Naive B cell (primary cell): ENCODE results near the gene HERPUD1. TPM values are rescaled to one million over a fixed set of nuclear protein-coding genes. Genes with fewer than 3 reads are reported as not detected.

Experiments
- polyA plus RNA-seq, 6 donors: library from polyadenylated mRNA; unstranded; fragments of 300-500 nt; fragmentation: Illumina TruSeq; gene quantifications; one replicate each; pipeline ENCODE4 v1.2.3, GENCODE V29; 2021; ENCODE audit warnings: low read depth in 6 of 6

The HERPUD1 gene
- polyA plus RNA-seq, 6 donors from 2014 or later: 235 to 1,138 (median 264) TPM

Other genes with a start within 250 kb of the HERPUD1 start
- gene MT1X, start 249.7 kb upstream of the HERPUD1 start, polyA plus RNA-seq: 1 to 10 TPM in 5 of 6 donors, not detected in 1; 2.4 to 8.9 (median 8.0) TPM
- gene NUP93, start 202.0 kb upstream of the HERPUD1 start, polyA plus RNA-seq: 10 to 100 TPM; 54.7 to 72.7 (median 66.8) TPM
- under 1 TPM in 3 of 6 donors, not detected in 3; 0.10 to 0.57 (median 0.26) TPM for gene SLC12A3, start 66.9 kb upstream of the HERPUD1 start, polyA plus RNA-seq
- gene CETP, start 29.8 kb downstream of the HERPUD1 start, polyA plus RNA-seq: under 1 TPM in 4 of 6 donors, not detected in 2; 0.25 to 0.72 (median 0.27) TPM
- 10 to 100 TPM in 5 of 6 donors, 1 to 10 TPM in 1; 2.9 to 42.9 (median 29.9) TPM for gene NLRC5, start 57.4 kb downstream of the HERPUD1 start, polyA plus RNA-seq
- gene CPNE2, start 160.4 kb downstream of the HERPUD1 start, polyA plus RNA-seq: 1 to 10 TPM in 1 of 6 donors, under 1 TPM in 3, not detected in 2; 0.53 to 1.3 (median 0.76) TPM